GM19099 (cell line): ENCODE results near the gene GPR176.

ENCODE experiments used
- POLR2A ChIP-seq: IDR thresholded peaks from 3 replicates; pipeline ENCODE4 v1.6.1; 2011; ENCODE audit warnings: low read depth; ENCODE audit not compliant: insufficient read length; ENCODE audit errors: extremely low read depth

The GPR176 gene

GRCh38 chr15:39942753-39943150 lies 22.7 kb upstream of the GPR176 start:
- no peak for TF ChIP-seq POLR2A

DNA sequence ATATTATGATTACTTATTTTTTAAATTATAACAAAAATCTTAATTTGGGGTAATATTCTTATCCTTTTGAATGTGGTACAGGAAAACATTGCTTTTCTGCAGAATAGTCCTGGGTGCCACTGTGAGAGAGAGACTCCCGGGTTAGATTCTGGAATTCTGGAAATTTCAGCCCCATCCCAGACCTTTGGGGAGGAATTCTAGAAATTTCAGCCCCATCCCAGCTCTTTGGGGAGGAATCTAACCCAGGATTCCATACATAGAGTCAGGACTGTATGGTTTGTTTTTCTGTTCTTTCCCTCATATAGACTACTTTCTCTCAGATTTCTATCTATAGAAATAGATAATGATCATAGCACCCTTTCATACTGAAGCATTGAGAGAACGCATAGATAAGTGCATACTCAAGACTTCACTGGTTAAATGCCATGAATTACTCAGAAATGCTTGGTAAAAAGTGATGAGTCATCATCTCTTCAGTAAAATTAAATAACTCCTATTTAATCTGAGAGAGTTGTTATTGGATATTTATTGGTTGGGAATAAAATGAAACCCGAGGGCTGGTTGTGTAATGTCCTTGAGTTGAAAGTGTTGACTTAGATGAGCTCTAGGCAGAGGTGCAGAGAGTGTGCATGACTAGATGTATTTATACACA lies 22.2 kb upstream of the GPR176 start:
- no peak for TF ChIP-seq POLR2A

DNA sequence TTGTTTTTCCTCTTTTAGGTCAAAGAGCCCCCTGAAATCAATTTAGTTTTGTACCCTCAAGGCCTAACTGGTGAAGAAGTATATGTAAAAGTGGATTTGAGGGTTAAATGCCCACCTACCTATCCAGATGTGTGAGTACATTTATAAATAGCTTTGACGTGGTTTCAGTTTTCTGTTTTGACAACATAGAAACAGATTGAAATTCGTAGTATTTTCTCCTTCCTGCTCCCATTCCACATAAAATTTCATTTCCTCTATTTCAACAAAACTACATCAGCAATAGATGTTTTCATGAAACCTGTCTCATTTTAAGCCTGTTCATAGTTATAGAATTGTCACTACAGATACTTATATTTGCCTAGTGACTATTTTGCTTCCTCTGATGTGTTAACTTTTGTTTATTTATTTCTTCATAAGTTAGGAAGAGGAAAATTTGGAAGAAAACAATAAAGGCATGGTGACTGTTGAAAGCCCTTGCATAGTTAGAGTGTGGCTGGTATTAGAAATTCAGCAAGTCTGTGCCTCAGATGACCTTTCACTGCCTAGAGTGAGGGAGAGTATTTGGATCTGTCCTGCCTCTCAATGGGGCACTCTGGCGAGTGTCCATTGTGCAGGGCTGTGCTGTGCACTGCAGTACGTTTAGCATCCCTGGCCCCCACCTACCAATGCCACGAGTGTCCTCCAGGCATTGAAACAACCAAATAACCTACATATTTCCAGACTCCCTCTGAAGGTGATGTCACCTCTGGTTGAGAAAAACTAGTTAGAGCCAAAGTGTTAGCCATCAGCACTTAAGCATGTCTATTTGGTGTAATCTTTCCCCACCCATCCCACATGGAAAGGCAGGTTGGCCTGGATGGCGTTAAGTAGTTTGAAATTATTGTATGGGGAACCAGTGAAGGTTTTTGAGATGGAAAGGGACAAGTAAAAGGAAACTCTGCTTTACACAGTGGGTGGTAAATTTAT lies 19.7 kb upstream of the GPR176 start:
- TF ChIP-seq POLR2A = no peak

DNA sequence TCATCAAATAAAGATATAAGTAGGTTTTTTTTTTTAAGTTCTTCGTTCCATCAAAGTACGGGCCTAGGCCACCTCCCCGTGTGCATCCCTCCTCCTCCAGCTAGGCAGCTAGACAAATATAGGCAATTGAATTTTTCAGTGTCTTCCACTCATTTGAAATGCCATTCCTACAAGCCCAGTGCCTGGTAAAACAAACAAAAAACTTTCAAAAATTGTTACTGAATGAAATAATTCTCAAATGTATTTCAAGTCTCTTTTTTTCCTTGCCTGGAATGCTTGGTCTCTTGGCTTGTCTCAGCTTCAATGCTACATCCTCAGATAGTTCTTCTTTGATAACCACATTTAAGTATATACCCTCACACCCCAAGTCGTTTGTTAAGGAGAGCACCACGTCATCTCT lies 17.6 kb upstream of the GPR176 start:
- TF ChIP-seq POLR2A = no peak

- TF ChIP-seq POLR2A = no peak
Measured at GRCh38 chr15:39936681-39937080, 16.6 kb upstream of the GPR176 start.

- no peak for TF ChIP-seq POLR2A
Measured at GRCh38 chr15:39936187-39936586, 16.1 kb upstream of the GPR176 start.

- no peak for TF ChIP-seq POLR2A
Measured at GRCh38 chr15:39935241-39935640, 15.2 kb upstream of the GPR176 start.

- TF ChIP-seq POLR2A = no peak
Measured at GRCh38 chr15:39934397-39935071, 14.5 kb upstream of the GPR176 start.

- TF ChIP-seq POLR2A = no peak
Measured at GRCh38 chr15:39931615-39932014, 11.5 kb upstream of the GPR176 start.

GRCh38 chr15:39926526-39926925 lies 6.5 kb upstream of the GPR176 start:
- no peak for TF ChIP-seq POLR2A

DNA sequence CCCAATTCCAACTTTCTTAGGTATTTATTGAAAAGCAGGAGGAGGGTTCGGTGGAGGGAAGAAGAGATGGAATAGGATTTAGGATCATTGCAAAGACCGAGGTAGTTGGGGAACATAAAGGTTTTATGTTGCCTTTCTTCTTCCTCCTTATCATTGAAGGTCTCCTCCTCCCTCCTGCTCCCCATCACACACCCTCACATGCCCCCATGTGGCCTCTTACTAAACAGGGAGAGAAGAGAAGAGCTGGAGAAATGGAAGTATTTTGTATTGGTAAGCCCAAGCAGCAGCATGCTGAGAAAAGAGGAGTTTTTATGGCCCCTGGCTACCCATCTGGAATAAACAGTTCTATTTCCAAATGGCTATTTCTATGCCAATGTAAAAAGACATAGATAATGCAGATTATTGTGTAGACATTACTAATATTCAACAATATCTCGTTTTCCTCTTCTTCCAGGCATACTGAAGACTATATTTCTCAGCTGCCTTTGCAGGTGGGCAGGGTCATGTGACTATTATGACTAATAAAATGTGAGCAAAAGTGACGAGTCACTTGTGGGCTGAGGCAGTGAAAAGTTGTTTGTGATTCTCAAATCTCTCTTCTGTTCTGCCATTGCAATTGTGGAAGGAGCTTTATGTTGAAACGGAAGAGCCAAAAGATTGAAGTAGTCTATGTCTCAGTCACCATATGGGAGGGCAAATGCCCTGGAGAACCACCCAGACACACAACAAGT lies 5.2 kb upstream of the GPR176 start:
- TF ChIP-seq POLR2A = no peak

DNA sequence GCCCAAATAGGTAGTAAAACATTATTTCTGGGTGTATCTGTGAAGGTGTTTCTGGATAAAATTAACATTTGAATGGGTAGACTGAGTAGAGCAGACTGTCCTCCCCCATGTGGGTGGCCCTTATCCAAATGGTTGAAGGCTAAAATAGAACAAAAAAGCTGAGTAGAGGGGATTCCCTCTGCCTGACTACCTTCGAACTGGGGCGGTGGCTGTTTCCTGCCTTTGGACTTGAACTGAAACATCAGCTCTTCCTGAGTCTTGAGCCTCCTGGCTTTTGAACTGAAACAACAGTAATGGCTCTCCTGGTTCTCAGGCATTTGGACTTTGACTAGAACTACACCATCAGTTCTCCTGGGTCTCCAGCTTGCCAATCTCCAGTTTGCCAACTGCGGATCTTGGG lies 4.4 kb upstream of the GPR176 start:
- TF ChIP-seq POLR2A = no peak

DNA sequence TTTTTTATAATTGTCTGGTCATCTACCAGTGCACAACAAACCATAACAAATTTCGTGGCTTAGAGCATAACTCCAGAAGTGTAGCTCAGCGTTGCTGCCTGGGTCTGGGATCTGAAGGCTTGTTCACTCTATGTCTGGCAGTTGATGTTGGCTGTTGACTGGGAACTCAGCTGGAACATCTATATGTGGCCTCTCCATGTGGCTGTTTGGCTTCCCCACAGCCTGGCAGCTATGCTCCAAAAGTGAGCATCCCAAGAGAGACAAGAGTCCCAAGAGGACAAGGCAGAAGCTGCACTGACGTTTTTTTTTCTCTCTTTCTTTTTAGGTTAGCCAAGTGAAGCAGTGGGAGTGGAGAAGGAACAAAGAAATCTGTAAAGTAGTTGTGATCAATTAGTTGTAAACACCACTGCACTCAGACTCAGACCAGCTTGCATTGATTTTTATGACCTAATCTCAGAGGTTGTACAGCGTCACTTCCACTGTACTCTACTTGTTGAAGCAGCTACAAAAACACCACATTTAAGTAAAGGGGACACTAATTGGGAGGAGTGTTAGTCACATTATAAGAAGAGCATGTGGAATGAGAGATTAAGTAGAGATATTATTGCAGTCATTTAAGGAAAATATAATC lies 2.5 kb upstream of the GPR176 start:
- no peak for TF ChIP-seq POLR2A

DNA sequence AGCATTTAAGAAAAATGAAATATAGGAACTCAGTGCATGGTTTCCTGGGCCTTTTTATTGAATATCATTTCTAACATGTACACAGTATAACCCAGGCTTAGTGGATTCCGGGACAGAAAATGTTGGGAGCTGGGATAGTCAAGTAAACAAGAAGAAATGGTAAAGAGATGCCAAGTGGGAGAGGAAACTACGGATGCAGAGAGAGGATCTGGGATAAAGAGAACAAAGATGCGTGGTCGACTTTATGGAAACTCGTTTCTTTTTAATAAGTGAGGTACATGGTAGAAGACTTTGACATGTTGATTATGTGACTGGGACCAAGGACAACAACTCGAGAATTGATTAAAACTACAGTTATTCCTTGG lies 1.2 kb upstream of the GPR176 start:
- TF ChIP-seq POLR2A = no peak
